Gastroesophageal sphincter (tissue), 3 donors: ENCODE results near the gene LRRIQ3.

ENCODE experiments used
- POLR2A ChIP-seq, 2 donors: fragments of 450-650 bp; IDR thresholded peaks; one replicate each; pipeline ENCODE4 v1.6.1; 2017; ENCODE audit warnings: antibody characterized with exemption in 2 of 2, mild to moderate bottlenecking in 2 of 2, moderate library complexity in 1 of 2
- TF ChIP-seq, protein P1 (sequence below), 4 experiments: fragments of 200-600 bp in 2 of 4; fragments of 450-650 bp in 2 of 4; sonication (generic) in 1 of 4; IDR thresholded peaks; one replicate each; pipeline ENCODE4 v1.5.1; 2017 to 2019; ENCODE audit warnings: antibody characterized with exemption in 4 of 4, mild to moderate bottlenecking in 2 of 4, moderate library complexity in 2 of 4

DNA sequence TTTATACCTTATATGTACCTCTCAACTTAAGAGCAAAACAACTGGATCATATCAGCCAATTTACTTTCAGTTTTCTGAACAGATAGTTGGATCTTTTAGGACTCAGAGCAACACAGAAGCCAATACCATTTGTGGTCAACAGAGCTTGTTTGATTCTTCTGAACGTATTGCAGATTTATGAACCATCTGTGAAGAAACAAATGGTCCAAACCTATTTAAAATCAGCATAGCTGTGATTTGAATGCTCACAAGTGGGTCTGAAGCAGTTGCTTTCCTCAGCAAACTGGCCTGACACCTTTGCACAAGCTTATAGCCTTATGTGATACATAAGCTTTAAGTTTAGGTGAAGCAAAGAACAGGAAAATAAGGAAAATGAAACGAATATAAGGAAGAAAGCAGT is 147.6 kb downstream of the LRRIQ3 start:
- TF ChIP-seq, protein P1, sequence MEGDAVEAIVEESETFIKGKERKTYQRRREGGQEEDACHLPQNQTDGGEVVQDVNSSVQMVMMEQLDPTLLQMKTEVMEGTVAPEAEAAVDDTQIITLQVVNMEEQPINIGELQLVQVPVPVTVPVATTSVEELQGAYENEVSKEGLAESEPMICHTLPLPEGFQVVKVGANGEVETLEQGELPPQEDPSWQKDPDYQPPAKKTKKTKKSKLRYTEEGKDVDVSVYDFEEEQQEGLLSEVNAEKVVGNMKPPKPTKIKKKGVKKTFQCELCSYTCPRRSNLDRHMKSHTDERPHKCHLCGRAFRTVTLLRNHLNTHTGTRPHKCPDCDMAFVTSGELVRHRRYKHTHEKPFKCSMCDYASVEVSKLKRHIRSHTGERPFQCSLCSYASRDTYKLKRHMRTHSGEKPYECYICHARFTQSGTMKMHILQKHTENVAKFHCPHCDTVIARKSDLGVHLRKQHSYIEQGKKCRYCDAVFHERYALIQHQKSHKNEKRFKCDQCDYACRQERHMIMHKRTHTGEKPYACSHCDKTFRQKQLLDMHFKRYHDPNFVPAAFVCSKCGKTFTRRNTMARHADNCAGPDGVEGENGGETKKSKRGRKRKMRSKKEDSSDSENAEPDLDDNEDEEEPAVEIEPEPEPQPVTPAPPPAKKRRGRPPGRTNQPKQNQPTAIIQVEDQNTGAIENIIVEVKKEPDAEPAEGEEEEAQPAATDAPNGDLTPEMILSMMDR (IDR thresholded peaks at IDR 0.05): no peak
- no peak for TF ChIP-seq POLR2A (IDR thresholded peaks at IDR 0.05)
